KG1 (cell line): ENCODE data around the gene LSAMP.
"Not testable (repeated sequence)": the region's sequence is repeated elsewhere in the genome, so short reads cannot be mapped to it uniquely, and the experiment has no call there.

ENCODE experiments used
- DNase-seq: peaks from one replicate; lab custom pipeline; 2025; lab: John Stamatoyannopoulos, UW

Gene LSAMP

GRCh38 chr3:116238846-116239565 is 206.3 kb downstream of the LSAMP start:
- DNase-seq, result no peak

GRCh38 chr3:116233711-116234357 is 211.5 kb downstream of the LSAMP start:
- no peak for DNase-seq

GRCh38 chr3:116230431-116231020 is 214.8 kb downstream of the LSAMP start:
- DNase-seq, result no peak

GRCh38 chr3:116226266-116226665 is 219.0 kb downstream of the LSAMP start:
- DNase-seq, result no peak

- no peak for DNase-seq
Observed at GRCh38 chr3:116216761-116217160, 228.5 kb downstream of the LSAMP start.

- no peak for DNase-seq
Observed at GRCh38 chr3:116211901-116212300, 233.4 kb downstream of the LSAMP start.

GRCh38 chr3:116208830-116209229 is 236.5 kb downstream of the LSAMP start:
- DNase-seq, result not testable (repeated sequence)

- DNase-seq, result no peak
Observed at GRCh38 chr3:116200956-116201690, 244.2 kb downstream of the LSAMP start.

GRCh38 chr3:116199063-116199462 is 246.2 kb downstream of the LSAMP start:
- no peak for DNase-seq

- no peak for DNase-seq
Observed at GRCh38 chr3:116198087-116198486, 247.2 kb downstream of the LSAMP start.

- no peak for DNase-seq
Observed at GRCh38 chr3:116192464-116192863, 252.8 kb downstream of the LSAMP start.

GRCh38 chr3:116191409-116191808 is 253.9 kb downstream of the LSAMP start:
- DNase-seq, result no peak

- DNase-seq, result no peak
Observed at GRCh38 chr3:116190095-116190494, 255.2 kb downstream of the LSAMP start.

GRCh38 chr3:116188231-116188785 is 257.0 kb downstream of the LSAMP start:
- no peak for DNase-seq

GRCh38 chr3:116186049-116186448 is 259.2 kb downstream of the LSAMP start:
- DNase-seq, result no peak

GRCh38 chr3:116181159-116181558 is 264.1 kb downstream of the LSAMP start:
- no peak for DNase-seq

- no peak for DNase-seq
Observed at GRCh38 chr3:116179091-116179490, 266.2 kb downstream of the LSAMP start.

GRCh38 chr3:116176974-116177555 is 268.2 kb downstream of the LSAMP start:
- no peak for DNase-seq

- DNase-seq, result no peak
Observed at GRCh38 chr3:116166121-116166520, 279.2 kb downstream of the LSAMP start.

- DNase-seq, result no peak
Observed at GRCh38 chr3:116165641-116166040, 279.6 kb downstream of the LSAMP start.

- DNase-seq, result no peak
Observed at GRCh38 chr3:116165135-116165534, 280.2 kb downstream of the LSAMP start.

GRCh38 chr3:116164039-116164438 is 281.2 kb downstream of the LSAMP start:
- DNase-seq, result no peak
